OCI-LY7 (cell line): Measurements from ENCODE around the gene EPS15. TPM values are rescaled to one million over a fixed set of nuclear protein-coding genes. Genes with fewer than 3 reads are reported as not detected.

Experiments used
- BruUV-seq: library from RNA; stranded (reverse); fragments of 400-500 nt; replicated peaks from 2 replicates; lab custom pipeline; 2021; lab: Mats Ljungman, UMichigan
- CTCF ChIA-PET: fragments of 300-600 bp; sonication (Branson Sonifier 250); formaldehyde crosslinking; loops from one replicate; lab custom pipeline; 2022; ENCODE audit warnings: antibody characterized with exemption; ENCODE audit not compliant: unreplicated experiment; lab: Charles Lee
- POLR2A ChIA-PET: fragments of 300-600 bp; sonication (Branson Sonifier 250); formaldehyde crosslinking; loops from one replicate; lab custom pipeline; 2022; ENCODE audit warnings: antibody characterized with exemption; lab: Charles Lee
- DNase-seq: peaks from one replicate; pipeline ENCODE4 v3.0.0-alpha.2; 2015; ENCODE audit warnings: low spot score
- H2AFZ ChIP-seq: fragments of 200-600 bp; sonication (generic), shearing (Covaris generic); 2 replicates; pipeline ENCODE4 v1.6.1; 2014; ENCODE audit warnings: mild to moderate bottlenecking, antibody characterized with exemption, low read length, moderate library complexity
- H3K27ac ChIP-seq: fragments of 200-600 bp; sonication (generic); 2 replicates; pipeline ENCODE4 v1.5.1; 2014; ENCODE audit warnings: mixed run types, low read depth, mild to moderate bottlenecking, moderate library complexity, low read length, inconsistent platforms; ENCODE audit not compliant: poor library complexity, severe bottlenecking
- H3K36me3 ChIP-seq: fragments of 200-600 bp; sonication (generic); 2 replicates; pipeline ENCODE4 v1.6.1; 2014; ENCODE audit warnings: mild to moderate bottlenecking, antibody characterized with exemption, low read length, moderate library complexity, mixed read lengths; ENCODE audit not compliant: insufficient read depth
- H3K4me1 ChIP-seq: fragments of 200-600 bp; sonication (generic); 2 replicates; pipeline ENCODE4 v1.5.1; 2014; ENCODE audit warnings: mild to moderate bottlenecking, low read length; ENCODE audit not compliant: insufficient read depth, poor library complexity, severe bottlenecking
- H3K4me2 ChIP-seq: fragments of 200-600 bp; sonication (generic); 2 replicates; pipeline ENCODE4 v1.6.1; 2014; ENCODE audit warnings: mild to moderate bottlenecking, low read length
- H3K4me3 ChIP-seq: fragments of 200-600 bp; sonication (generic); 2 replicates; pipeline ENCODE4 v1.5.1; 2014; ENCODE audit warnings: mild to moderate bottlenecking, low read depth, low read length; ENCODE audit not compliant: poor library complexity, severe bottlenecking
- H3K79me2 ChIP-seq: fragments of 200-600 bp; sonication (generic); 2 replicates; pipeline ENCODE4 v1.6.1; 2016; ENCODE audit warnings: low read depth, mild to moderate bottlenecking, low read length, moderate library complexity, mixed read lengths; ENCODE audit not compliant: insufficient read depth
- H3K9me2 ChIP-seq: fragments of 200-600 bp; sonication (generic); 2 replicates; pipeline ENCODE4 v1.6.1; 2016; ENCODE audit warnings: mild to moderate bottlenecking, low read length, mixed read lengths; ENCODE audit not compliant: insufficient read depth
- H3K9me3 ChIP-seq: fragments of 200-600 bp; sonication (generic); 2 replicates; pipeline ENCODE4 v1.6.1; 2014; ENCODE audit warnings: mild to moderate bottlenecking, mixed run types, low read length, mixed read lengths
- H4K20me1 ChIP-seq: fragments of 200-600 bp; sonication (generic); 2 replicates; pipeline ENCODE4 v1.6.1; 2014; ENCODE audit warnings: mild to moderate bottlenecking, antibody characterized with exemption, low read length, moderate library complexity, mixed read lengths; ENCODE audit not compliant: insufficient read depth
- CTCF ChIP-seq: fragments of 200-600 bp; sonication (generic); conservative IDR thresholded peaks from 2 replicates; pipeline ENCODE4 v1.5.1; 2014; ENCODE audit warnings: mild to moderate bottlenecking, antibody characterized with exemption, low read length, moderate library complexity, mixed read lengths
- EZH2phosphoT487 ChIP-seq: fragments of 200-600 bp; sonication (generic); IDR thresholded peaks from 2 replicates; pipeline ENCODE4 v1.6.1; 2018; ENCODE audit warnings: low read depth, borderline replicate concordance, mild to moderate bottlenecking, mixed run types, antibody characterized with exemption, low read length, moderate library complexity, mixed read lengths
- intact Hi-C: fragments of 100-400 bp; cut with micrococcal nuclease; formaldehyde crosslinking; loops from one replicate; pipeline ENCODE4 v1.10.0; 2022; ENCODE audit not compliant: unreplicated experiment
- total RNA-seq, 2 experiments: library from RNA; depleted of rRNA in 1 of 2; stranded (reverse); fragments of >200 nt in 1 of 2; shearing (Covaris generic) in 1 of 2; gene quantifications; 2 replicates each; pipeline ENCODE4 v1.2.3, GENCODE V29; 2014 to 2022

The EPS15 gene
- total RNA-seq, 2 experiments from 2014 or later: 23.8 to 73.2 TPM

DNA sequence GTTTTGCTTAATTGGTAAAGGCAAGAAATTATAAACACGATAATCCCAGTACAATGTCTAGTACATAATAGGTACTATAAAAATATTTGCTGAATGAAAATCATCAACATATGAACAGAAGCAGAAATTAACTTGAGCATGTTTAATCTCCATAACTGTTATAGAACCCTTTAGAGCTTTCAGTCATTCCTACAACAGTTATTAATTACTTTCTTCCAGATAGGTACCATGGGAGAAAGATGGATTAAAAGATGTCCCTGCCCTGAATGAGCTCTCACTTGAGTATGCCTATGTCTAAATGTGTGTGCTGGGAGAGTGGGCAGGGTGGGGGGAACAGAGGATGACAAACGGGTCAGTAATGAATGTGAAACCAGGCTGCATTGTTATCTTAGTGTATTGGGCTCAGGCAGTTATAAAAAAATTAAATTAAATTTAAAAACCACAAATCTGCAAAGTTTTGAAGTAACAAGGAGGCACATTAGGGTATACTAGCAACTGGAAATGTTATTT is 2.4 kb downstream of the EPS15 start:
- CTCF ChIA-PET: interaction anchor here (0.6 kb wide), 1 partner anchor 122 kb away, joined by 5 read pairs; no protein-coding TSS in a partner anchor

GRCh38 chr1:51515982-51516648 is 3.0 kb downstream of the EPS15 start:
- DNase-seq: no peak
- Histone ChIP-seq H3K4me2 (peak overlapping the region; percentile 93), H4K20me1 (peaks cover 21% of the 10 kb centered on the region), H3K27ac (peak overlapping the region; percentile 82), H3K36me3 (no peaks in the 10 kb centered on the region), H3K9me2 (no peaks in the 10 kb centered on the region), H3K4me3 (peak overlapping the region; percentile 95), H3K9me3 (no peaks in the 10 kb centered on the region; the same call in 1 of the 2 replicates), H3K4me1 (peaks cover 50% of the 10 kb centered on the region), H3K79me2 (peaks cover 74% of the 10 kb centered on the region), H2AFZ (no peak overlapping the region)
- POLR2A ChIA-PET: interaction anchor here (0.5 to 2.6 kb wide), 9 partner anchors 11 to 90 kb away, joined by 3 to 19 read pairs (median 4); no protein-coding TSS in a partner anchor
- BruUV-seq: no TSS peak
- intact Hi-C loops: loop anchor here (5.0 kb wide), 3 partner anchors 94 to 549 kb away; partner anchors contain the start of gene NRDC
- CTCF ChIA-PET: interaction anchor here (0.6 kb wide), 1 partner anchor 121 kb away, joined by 5 read pairs; no protein-coding TSS in a partner anchor
- no peak for TF ChIP-seq EZH2phosphoT487
- TF ChIP-seq CTCF: no peak

More for the DNA sequence above, 2.4 kb downstream of the EPS15 start:
- Histone ChIP-seq H3K4me3 (peak overlapping the region; percentile 95), H3K79me2 (peaks cover 68% of the 10 kb centered on the region), H2AFZ (no peak overlapping the region), H3K4me2 (peak overlapping the region; percentile 93), H3K27ac (peak overlapping the region; percentile 82), H3K36me3 (no peaks in the 10 kb centered on the region), H4K20me1 (peaks cover 18% of the 10 kb centered on the region), H3K9me2 (no peaks in the 10 kb centered on the region), H3K4me1 (peaks cover 44% of the 10 kb centered on the region), H3K9me3 (no peaks in the 10 kb centered on the region; the same call in 1 of the 2 replicates)
- TSS peak; percentile 54 for BruUV-seq
- TF ChIP-seq CTCF: no peak
- TF ChIP-seq EZH2phosphoT487: no peak
- POLR2A ChIA-PET: interaction anchor here (0.6 to 2.6 kb wide), 9 partner anchors 12 to 141 kb away, joined by 3 to 19 read pairs (median 3); no protein-coding TSS in a partner anchor
- intact Hi-C loops: loop anchor here (5.0 kb wide), 3 partner anchors 94 to 549 kb away; partner anchors contain the start of gene NRDC
- no peak for DNase-seq
